ENCODE measurements around the gene SYT6.

Gene SYT6

GRCh38 chr1:114104949-114105348 lies 48.7 kb downstream of the SYT6 start:
- TF ChIP-seq FOXM1 (IDR thresholded peaks at IDR 0.05; ENCODE audit: borderline replicate concordance) = no peak
- no peak for TF ChIP-seq ELF4 (IDR thresholded peaks at IDR 0.05)
- no peak for TF ChIP-seq HDGF (IDR thresholded peaks at IDR 0.05; ENCODE audit: borderline replicate concordance)
- TF ChIP-seq LEF1 (IDR thresholded peaks at IDR 0.05; ENCODE audit: borderline replicate concordance) = no peak
- no peak for TF ChIP-seq NFRKB (IDR thresholded peaks at IDR 0.05)
- POLR2A ChIA-PET = no interaction called here
- no peak for DNase-seq (ENCODE audit: extremely low spot score)
- CTCF ChIA-PET = interaction anchor here (0.6 to 0.7 kb wide), 2 partner anchors 15 to 131 kb away, joined by 3 read pairs; no protein-coding TSS in a partner anchor

GRCh38 chr1:114103992-114104391 lies 49.7 kb downstream of the SYT6 start:
- TF ChIP-seq LEF1 (IDR thresholded peaks at IDR 0.05; ENCODE audit: borderline replicate concordance) = no peak
- TF ChIP-seq FOXK2 (IDR thresholded peaks at IDR 0.05) = no peak
- TF ChIP-seq SP1 (IDR thresholded peaks at IDR 0.05) = no peak
- no peak for TF ChIP-seq CTBP1 (IDR thresholded peaks at IDR 0.05; ENCODE audit: borderline replicate concordance)
- no peak for TF ChIP-seq ELF4 (IDR thresholded peaks at IDR 0.05)
- TF ChIP-seq HDGF (IDR thresholded peaks at IDR 0.05; ENCODE audit: borderline replicate concordance) = no peak
- no peak for TF ChIP-seq SUZ12 (IDR thresholded peaks at IDR 0.05)
- TF ChIP-seq PKNOX1 (IDR thresholded peaks at IDR 0.05) = no peak
- TF ChIP-seq BHLHE40 (IDR thresholded peaks at IDR 0.05; ENCODE audit: borderline replicate concordance) = no peak
- TF ChIP-seq ARNT (IDR thresholded peaks at IDR 0.05) = no peak
- TF ChIP-seq NFRKB (IDR thresholded peaks at IDR 0.05) = no peak
- TF ChIP-seq TARDBP (IDR thresholded peaks at IDR 0.05) = no peak
- no peak for TF ChIP-seq ZNF384 (IDR thresholded peaks at IDR 0.05)
- no peak for TF ChIP-seq FOXA1 (IDR thresholded peaks at IDR 0.05)
- no peak for TF ChIP-seq L3MBTL2 (conservative IDR thresholded peaks at IDR 0.05)
- no peak for DNase-seq (ENCODE audit: extremely low spot score)
- ChIA-PET CTCF (no interaction called here), POLR2A (no interaction called here)

- TF ChIP-seq ARNT (IDR thresholded peaks at IDR 0.05) = no peak
- TF ChIP-seq FOXM1 (IDR thresholded peaks at IDR 0.05; ENCODE audit: borderline replicate concordance) = no peak
- TF ChIP-seq BHLHE40 (IDR thresholded peaks at IDR 0.05; ENCODE audit: borderline replicate concordance) = no peak
- TF ChIP-seq CTBP1 (IDR thresholded peaks at IDR 0.05; ENCODE audit: borderline replicate concordance) = no peak
- TF ChIP-seq FOXA1 (IDR thresholded peaks at IDR 0.05) = no peak
- no peak for TF ChIP-seq HDGF (IDR thresholded peaks at IDR 0.05; ENCODE audit: borderline replicate concordance)
- TF ChIP-seq ELF4 (IDR thresholded peaks at IDR 0.05) = no peak
- no peak for TF ChIP-seq PKNOX1 (IDR thresholded peaks at IDR 0.05)
- TF ChIP-seq SP1 (IDR thresholded peaks at IDR 0.05) = no peak
- no peak for TF ChIP-seq SUZ12 (IDR thresholded peaks at IDR 0.05)
- TF ChIP-seq NFRKB (IDR thresholded peaks at IDR 0.05) = no peak
- no peak for TF ChIP-seq LEF1 (IDR thresholded peaks at IDR 0.05; ENCODE audit: borderline replicate concordance)
- TF ChIP-seq L3MBTL2 (conservative IDR thresholded peaks at IDR 0.05) = no peak
- TF ChIP-seq TARDBP (IDR thresholded peaks at IDR 0.05) = no peak
- TF ChIP-seq FOXK2 (IDR thresholded peaks at IDR 0.05) = no peak
- no peak for TF ChIP-seq ZNF384 (IDR thresholded peaks at IDR 0.05)
- ChIA-PET POLR2A (no interaction called here), CTCF (interaction anchor here (1.7 kb wide), 1 partner anchor 181 kb away, joined by 4 read pairs; no protein-coding TSS in a partner anchor)
- no peak for DNase-seq (ENCODE audit: extremely low spot score)
Observed at GRCh38 chr1:114102136-114102535, 51.5 kb downstream of the SYT6 start.

- ChIA-PET POLR2A (no interaction called here), CTCF (no interaction called here)
- DNase-seq (ENCODE audit: extremely low spot score) = no peak
- no peak for TF ChIP-seq LEF1 (IDR thresholded peaks at IDR 0.05; ENCODE audit: borderline replicate concordance)
- no peak for TF ChIP-seq L3MBTL2 (conservative IDR thresholded peaks at IDR 0.05)
- no peak for TF ChIP-seq SUZ12 (IDR thresholded peaks at IDR 0.05)
- TF ChIP-seq ZNF384 (IDR thresholded peaks at IDR 0.05) = no peak
- TF ChIP-seq TARDBP (IDR thresholded peaks at IDR 0.05) = no peak
- TF ChIP-seq CTBP1 (IDR thresholded peaks at IDR 0.05; ENCODE audit: borderline replicate concordance) = no peak
- TF ChIP-seq PKNOX1 (IDR thresholded peaks at IDR 0.05) = no peak
- TF ChIP-seq ARNT (IDR thresholded peaks at IDR 0.05) = no peak
- TF ChIP-seq NFRKB (IDR thresholded peaks at IDR 0.05) = no peak
- no peak for TF ChIP-seq FOXM1 (IDR thresholded peaks at IDR 0.05; ENCODE audit: borderline replicate concordance)
- TF ChIP-seq SP1 (IDR thresholded peaks at IDR 0.05) = no peak
- no peak for TF ChIP-seq FOXA1 (IDR thresholded peaks at IDR 0.05)
- no peak for TF ChIP-seq ELF4 (IDR thresholded peaks at IDR 0.05)
- no peak for TF ChIP-seq BHLHE40 (IDR thresholded peaks at IDR 0.05; ENCODE audit: borderline replicate concordance)
- TF ChIP-seq FOXK2 (IDR thresholded peaks at IDR 0.05) = no peak
Observed at GRCh38 chr1:114100148-114100547, 53.5 kb downstream of the SYT6 start.

- ChIA-PET CTCF (no interaction called here), POLR2A (no interaction called here)
- no peak for DNase-seq (ENCODE audit: extremely low spot score)
- no peak for TF ChIP-seq FOXA1 (IDR thresholded peaks at IDR 0.05)
- TF ChIP-seq PKNOX1 (IDR thresholded peaks at IDR 0.05) = no peak
- TF ChIP-seq FOXM1 (IDR thresholded peaks at IDR 0.05; ENCODE audit: borderline replicate concordance) = no peak
- TF ChIP-seq FOXK2 (IDR thresholded peaks at IDR 0.05) = no peak
- no peak for TF ChIP-seq LEF1 (IDR thresholded peaks at IDR 0.05; ENCODE audit: borderline replicate concordance)
- TF ChIP-seq SP1 (IDR thresholded peaks at IDR 0.05) = no peak
- no peak for TF ChIP-seq TARDBP (IDR thresholded peaks at IDR 0.05)
- no peak for TF ChIP-seq SUZ12 (IDR thresholded peaks at IDR 0.05)
- TF ChIP-seq CTBP1 (IDR thresholded peaks at IDR 0.05; ENCODE audit: borderline replicate concordance) = no peak
- no peak for TF ChIP-seq ELF4 (IDR thresholded peaks at IDR 0.05)
- TF ChIP-seq NFRKB (IDR thresholded peaks at IDR 0.05) = no peak
- TF ChIP-seq ARNT (IDR thresholded peaks at IDR 0.05) = no peak
- no peak for TF ChIP-seq HDGF (IDR thresholded peaks at IDR 0.05; ENCODE audit: borderline replicate concordance)
- no peak for TF ChIP-seq L3MBTL2 (conservative IDR thresholded peaks at IDR 0.05)
- TF ChIP-seq BHLHE40 (IDR thresholded peaks at IDR 0.05; ENCODE audit: borderline replicate concordance) = no peak
- TF ChIP-seq ZNF384 (IDR thresholded peaks at IDR 0.05) = no peak
Observed at GRCh38 chr1:114099268-114099667, 54.4 kb downstream of the SYT6 start.

Data from HEK293T (cell line).